Mucosa of descending colon (tissue), 3 donors: Measurements from ENCODE around the gene TEX48. TPM values are rescaled to one million over a fixed set of nuclear protein-coding genes. Genes with fewer than 3 reads are reported as not detected.

Source experiments
- ATAC-seq: fragments of 200-7000 bp; cut with Tn5 transposase; one replicate; pipeline ENCODE4 v1.9.1; 2020; ENCODE audit warnings: mild to moderate bottlenecking, moderate library complexity
- DNase-seq, 3 donors: peaks; one replicate each; pipeline ENCODE4 v3.0.0-alpha.2; 2020
- H3K36me3 ChIP-seq: fragments of 200-600 bp; one replicate; pipeline ENCODE4 v1.8.0; 2021; ENCODE audit warnings: low read depth, mild to moderate bottlenecking
- H3K4me1 ChIP-seq: fragments of 200-600 bp; one replicate; pipeline ENCODE4 v1.8.0; 2021; ENCODE audit warnings: low read depth, mild to moderate bottlenecking
- H3K4me3 ChIP-seq: fragments of 200-600 bp; one replicate; pipeline ENCODE4 v1.8.0; 2021; ENCODE audit warnings: mild to moderate bottlenecking
- H3K9me3 ChIP-seq: fragments of 200-600 bp; one replicate; pipeline ENCODE4 v1.8.0; 2021; ENCODE audit warnings: mild to moderate bottlenecking
- intact Hi-C, 2 donors: fragments of 100-400 bp; cut with DNase I in 1 of 2; cut with micrococcal nuclease in 1 of 2; formaldehyde crosslinking; loops; one replicate each; pipeline versions ENCODE4 v1.11.0 to v1.11.1; 2022; cut with DNase I, micrococcal nuclease
- total RNA-seq, 3 donors: library from RNA; stranded (reverse); fragmentation: NEBNext Ultra II Directional in 2 of 3; extraction: Animal tissue kit (Norgen Biotek cat#: 25700) in 2 of 3; gene quantifications; one replicate each; pipeline versions ENCODE4 v1.2.1 to v1.2.4, GENCODE V29; 2021 to 2023
- TF ChIP-seq, protein P1 (sequence below): fragments of 200-600 bp; IDR thresholded peaks from one replicate; pipeline ENCODE4 v1.8.0; 2022; ENCODE audit warnings: antibody characterized with exemption, mild to moderate bottlenecking
- donor health status: DM: no; HTN: no; CAD: no; lungs with moderate emphysema.
- donor health status: DM: no; HTN: no; CAD: no.
- donor health status: DM: no; HTN: yes; CAD: no.

TEX48 gene
- total RNA-seq, 3 donors from 2014 or later = not detected

DNA sequence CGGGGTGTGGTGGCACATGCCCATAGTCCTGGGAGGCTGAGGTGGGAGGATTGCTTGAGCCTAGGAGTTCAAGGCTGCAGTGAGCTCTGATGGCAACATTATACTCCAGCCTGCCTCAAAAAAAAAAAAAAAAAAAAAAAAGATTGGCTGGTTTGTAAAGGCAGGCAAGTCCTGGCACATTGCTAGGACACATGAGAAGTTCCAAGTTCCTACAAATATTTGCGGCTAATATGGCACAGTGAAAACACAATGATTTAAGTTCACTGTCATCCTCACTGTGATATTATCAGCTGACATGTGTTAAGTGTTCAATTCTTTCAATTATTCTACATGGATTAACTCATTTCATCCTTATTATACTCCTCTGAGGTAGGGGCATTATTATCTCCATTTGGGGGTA, 50.8 kb downstream of the TEX48 start:
- Histone ChIP-seq H3K4me3 (no peak overlapping the region), H3K4me1 (no peaks in the 10 kb centered on the region), H3K36me3 (no peaks in the 10 kb centered on the region), H3K9me3 (no peaks in the 10 kb centered on the region)
- DNase-seq (no peak), ATAC-seq (no peak)
- TF ChIP-seq, protein P1, sequence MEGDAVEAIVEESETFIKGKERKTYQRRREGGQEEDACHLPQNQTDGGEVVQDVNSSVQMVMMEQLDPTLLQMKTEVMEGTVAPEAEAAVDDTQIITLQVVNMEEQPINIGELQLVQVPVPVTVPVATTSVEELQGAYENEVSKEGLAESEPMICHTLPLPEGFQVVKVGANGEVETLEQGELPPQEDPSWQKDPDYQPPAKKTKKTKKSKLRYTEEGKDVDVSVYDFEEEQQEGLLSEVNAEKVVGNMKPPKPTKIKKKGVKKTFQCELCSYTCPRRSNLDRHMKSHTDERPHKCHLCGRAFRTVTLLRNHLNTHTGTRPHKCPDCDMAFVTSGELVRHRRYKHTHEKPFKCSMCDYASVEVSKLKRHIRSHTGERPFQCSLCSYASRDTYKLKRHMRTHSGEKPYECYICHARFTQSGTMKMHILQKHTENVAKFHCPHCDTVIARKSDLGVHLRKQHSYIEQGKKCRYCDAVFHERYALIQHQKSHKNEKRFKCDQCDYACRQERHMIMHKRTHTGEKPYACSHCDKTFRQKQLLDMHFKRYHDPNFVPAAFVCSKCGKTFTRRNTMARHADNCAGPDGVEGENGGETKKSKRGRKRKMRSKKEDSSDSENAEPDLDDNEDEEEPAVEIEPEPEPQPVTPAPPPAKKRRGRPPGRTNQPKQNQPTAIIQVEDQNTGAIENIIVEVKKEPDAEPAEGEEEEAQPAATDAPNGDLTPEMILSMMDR = no peak
- intact Hi-C loops = no loop called here

DNA sequence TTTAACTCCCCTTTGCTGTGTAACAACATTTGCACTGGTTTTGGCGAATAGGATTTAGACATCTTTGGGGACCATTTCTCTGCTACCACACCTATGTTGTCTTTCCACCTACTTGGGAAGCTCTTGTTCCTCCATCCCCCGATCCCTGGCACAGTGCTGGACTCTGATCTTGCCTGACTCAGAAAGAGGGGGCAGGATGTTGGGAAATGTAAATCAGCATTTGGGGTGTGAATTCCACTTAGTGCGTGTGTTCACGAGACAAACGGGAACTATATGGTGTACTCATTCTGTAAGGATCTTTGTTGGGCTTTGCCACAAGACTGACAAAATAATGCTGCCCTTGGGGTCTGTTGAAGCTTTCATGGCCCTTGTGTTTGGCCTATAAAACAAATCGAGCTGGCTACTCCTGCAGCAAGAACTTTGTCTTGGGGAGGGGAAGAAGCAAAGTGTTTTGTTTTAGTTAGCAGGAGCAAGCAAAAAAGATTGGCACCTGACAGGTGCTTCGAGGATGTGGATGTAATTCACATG, 52.4 kb downstream of the TEX48 start:
- intact Hi-C loops = no loop called here
- Histone ChIP-seq H3K4me3 (no peak overlapping the region), H3K4me1 (no peaks in the 10 kb centered on the region), H3K36me3 (no peaks in the 10 kb centered on the region), H3K9me3 (no peaks in the 10 kb centered on the region)
- no peak for ATAC-seq
- no peak for DNase-seq
- TF ChIP-seq, protein P1 = no peak

DNA sequence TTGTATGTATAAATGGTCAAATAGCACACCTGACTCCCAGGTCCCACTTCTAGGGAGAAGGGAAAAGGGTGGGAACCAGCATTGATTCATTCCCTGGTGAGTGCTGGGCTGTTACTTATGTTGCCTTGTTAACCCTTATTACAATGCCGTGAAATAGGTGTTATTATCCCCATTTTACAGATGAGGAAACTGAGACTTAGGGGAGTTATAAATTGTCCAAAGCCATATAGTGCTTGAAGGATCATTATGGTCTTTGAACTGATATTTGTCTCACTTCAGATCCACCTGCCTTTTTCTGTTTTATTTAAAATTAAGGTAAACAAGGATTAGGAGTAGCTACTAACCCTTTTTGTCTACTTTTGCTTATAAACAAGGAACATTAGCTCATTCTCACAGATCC, 54.4 kb downstream of the TEX48 start:
- TF ChIP-seq, protein P1 = no peak
- intact Hi-C loops = no loop called here
- Histone ChIP-seq H3K4me3 (no peak overlapping the region), H3K9me3 (no peaks in the 10 kb centered on the region), H3K36me3 (no peaks in the 10 kb centered on the region), H3K4me1 (no peaks in the 10 kb centered on the region)
- ATAC-seq (no peak), DNase-seq (no peak)

DNA sequence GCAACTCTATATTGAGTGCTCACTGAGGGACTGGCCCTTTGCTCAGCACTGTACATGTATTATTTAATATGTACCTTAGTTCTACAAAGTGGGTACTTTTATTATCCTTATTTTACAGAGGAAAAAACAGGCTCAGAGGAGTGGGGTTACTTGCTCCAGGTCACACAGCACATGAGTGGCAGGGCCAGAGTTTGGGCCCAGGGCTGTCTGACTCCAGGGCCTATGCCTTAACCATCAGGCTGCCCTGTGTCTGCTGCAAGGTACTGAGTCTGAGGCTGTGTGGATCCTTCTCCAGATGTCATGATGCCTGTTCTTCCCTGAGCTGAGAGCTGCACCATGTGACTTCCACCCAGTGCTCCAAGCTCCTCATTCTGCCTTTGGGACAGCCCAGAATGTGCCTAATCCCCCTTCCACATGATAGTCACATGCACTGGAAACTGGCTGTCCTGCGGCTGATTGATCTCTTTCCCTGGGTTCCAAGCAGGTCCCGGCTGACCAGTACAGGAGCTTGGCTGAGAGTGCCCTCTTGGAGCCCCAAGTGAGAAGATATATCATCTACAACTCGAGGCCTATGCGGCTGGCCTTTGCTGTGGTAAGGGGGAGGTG, 55.5 kb downstream of the TEX48 start:
- H3K9me3 ChIP-seq = no peaks in the 10 kb centered on the region
- intact Hi-C loops = no loop called here
- no peaks in the 10 kb centered on the region for H3K4me1 ChIP-seq
- TF ChIP-seq, protein P1 = no peak
- no peak for DNase-seq
- no peak for ATAC-seq
- no peaks in the 10 kb centered on the region for H3K36me3 ChIP-seq
- H3K4me3 ChIP-seq = no peak overlapping the region

DNA sequence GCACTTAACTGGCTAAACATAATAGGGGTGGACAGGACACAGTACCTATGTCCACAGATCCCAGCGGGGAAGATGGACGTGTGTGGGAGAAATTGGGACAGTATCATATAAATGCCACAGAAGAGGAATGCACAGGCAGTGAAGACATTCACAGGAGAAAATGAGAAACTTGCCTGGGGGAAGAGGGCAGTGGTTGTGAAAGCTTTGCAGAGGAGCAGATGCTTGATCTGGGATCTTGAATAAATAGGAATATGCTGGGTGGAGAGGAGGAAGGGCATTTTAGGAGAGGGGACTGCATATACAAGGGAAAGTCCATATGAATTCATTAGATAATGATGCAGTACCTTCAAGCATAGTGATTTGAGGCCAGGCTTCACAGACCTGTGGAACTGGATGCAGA, 57.3 kb downstream of the TEX48 start:
- intact Hi-C loops = no loop called here
- DNase-seq = no peak

More for the DNA sequence above, 57.3 kb downstream of the TEX48 start:
- Histone ChIP-seq H3K4me1 (no peaks in the 10 kb centered on the region), H3K9me3 (no peaks in the 10 kb centered on the region), H3K4me3 (no peak overlapping the region), H3K36me3 (no peaks in the 10 kb centered on the region)
- TF ChIP-seq, protein P1 = no peak
- ATAC-seq = no peak
